Activated effector memory CD4-positive, alpha-beta T cell treated with anti-CD3 and anti-CD28 coated beads, Interleukin-2, amount 50 U/mL, for 16 hours (primary cell): ENCODE data around the gene DDA1.
A peak's percentile ranks its signal among the peaks of the same experiment; 100 is the strongest.
"Not testable (repeated sequence)": the region's sequence is repeated elsewhere in the genome, so short reads cannot be mapped to it uniquely, and the experiment has no call there.

ENCODE experiments used
- DNase-seq: peaks from one replicate; pipeline ENCODE4 v3.0.0-alpha.2; 2020

The DDA1 gene

GRCh38 chr19:17309198-17309964 lies at the start of gene DDA1:
Gene DDA1 (plus strand): TSS chr19:17309563. CDS start chr19:17309655, 92 bp downstream.
- DNase-seq, result peak; percentile 100

GRCh38 chr19:17259934-17260333 lies 49.4 kb upstream of the DDA1 start:
- no peak for DNase-seq

GRCh38 chr19:17260842-17261325 lies 48.5 kb upstream of the DDA1 start:
- peak; percentile 97 for DNase-seq

GRCh38 chr19:17262557-17262956 lies 46.8 kb upstream of the DDA1 start:
- no peak for DNase-seq

- DNase-seq, result no peak
These were observed 45.4 kb upstream of the DDA1 start for GRCh38 chr19:17263712-17264640.

GRCh38 chr19:17264641-17264979 lies 44.8 kb upstream of the DDA1 start, which contains the start of gene USHBP1:
Gene USHBP1 (minus strand): TSS chr19:17264745. CDS start chr19:17264299, 446 bp downstream.
- DNase-seq, result no peak

DNA sequence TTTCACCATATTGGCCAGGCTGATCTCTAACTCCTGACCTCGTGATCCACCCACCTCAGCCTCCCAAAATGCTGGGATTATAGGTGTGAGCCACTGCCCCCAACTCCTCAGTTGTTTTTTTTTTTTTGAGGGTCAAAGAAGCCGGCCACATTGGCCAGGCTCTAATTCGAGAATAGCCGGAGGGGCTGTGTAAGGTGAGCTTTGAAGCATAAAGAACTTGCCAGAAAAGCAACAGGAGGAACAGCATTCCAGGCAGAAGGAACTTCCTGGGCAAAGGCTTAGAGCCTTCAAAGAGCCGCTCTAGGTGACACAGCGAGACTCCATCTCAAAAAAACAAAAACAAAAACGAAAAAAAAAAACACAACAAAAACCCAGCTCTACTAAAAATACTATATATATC lies 43.3 kb upstream of the DDA1 start:
- no peak for DNase-seq

DNA sequence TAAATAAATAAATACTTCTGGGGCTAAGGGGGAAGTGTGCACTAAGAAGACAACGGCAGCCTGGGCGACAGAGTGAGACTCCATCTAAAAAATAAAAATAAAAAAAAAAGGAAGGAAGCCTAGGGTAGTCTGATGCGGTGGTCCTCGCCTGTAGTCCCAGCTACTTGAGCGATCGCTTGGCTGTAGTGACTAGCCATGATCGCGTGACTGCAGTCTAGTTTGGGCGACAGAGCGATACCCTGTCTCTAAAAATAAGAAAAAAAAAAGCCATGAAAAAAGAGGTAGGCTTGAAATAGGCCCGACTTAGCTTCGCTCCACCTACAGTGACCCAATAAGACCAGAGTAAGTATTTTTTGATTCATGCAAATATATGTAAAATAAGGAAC lies 42.8 kb upstream of the DDA1 start:
- DNase-seq, result no peak

GRCh38 chr19:17266975-17267788 lies 42.2 kb upstream of the DDA1 start, which contains the start of gene BABAM1:
Gene BABAM1 (plus strand): TSS chr19:17267443. CDS start chr19:17268807, 1,364 bp downstream.
- peak; percentile 97 for DNase-seq

- no peak for DNase-seq
These were observed 40.6 kb upstream of the DDA1 start for GRCh38 chr19:17268754-17269153.

- DNase-seq, result not testable (repeated sequence)
These were observed 34.5 kb upstream of the DDA1 start for GRCh38 chr19:17274892-17275291.

DNA sequence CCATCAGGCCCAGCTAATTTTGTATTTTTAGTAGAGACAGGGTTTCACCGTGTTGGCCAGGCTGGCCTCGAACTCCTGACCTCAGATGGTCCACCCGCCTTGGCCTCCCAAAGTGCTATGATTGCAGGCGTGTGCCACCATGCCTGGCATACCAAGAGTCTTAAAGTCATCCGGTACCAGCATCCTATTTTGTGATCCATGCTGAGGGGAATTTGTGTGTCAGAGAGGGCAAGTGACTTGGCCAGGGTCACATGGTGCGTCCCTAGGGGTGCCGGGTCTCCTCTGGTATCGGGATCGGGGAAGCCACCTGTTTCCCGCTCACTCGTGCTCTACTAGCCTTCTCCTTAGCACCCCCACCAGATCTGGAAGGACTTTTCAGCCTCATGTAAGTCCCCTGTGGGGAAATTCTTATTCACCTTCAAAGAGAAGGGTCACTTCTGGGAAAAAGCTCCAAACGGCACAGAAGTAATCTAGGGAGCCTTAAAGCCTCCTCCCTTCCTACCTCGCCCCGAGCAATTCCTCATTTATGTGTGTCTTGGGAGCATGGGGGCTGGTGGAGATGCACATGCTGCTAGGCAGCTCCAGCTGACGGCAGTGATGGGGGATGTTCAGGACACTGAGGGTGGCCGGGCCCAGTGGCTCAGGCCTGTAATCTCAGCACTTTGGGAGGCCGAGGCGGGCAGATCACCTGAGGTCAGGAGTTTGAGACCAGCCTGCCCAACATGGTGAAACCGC lies 33.8 kb upstream of the DDA1 start:
- DNase-seq, result no peak

DNA sequence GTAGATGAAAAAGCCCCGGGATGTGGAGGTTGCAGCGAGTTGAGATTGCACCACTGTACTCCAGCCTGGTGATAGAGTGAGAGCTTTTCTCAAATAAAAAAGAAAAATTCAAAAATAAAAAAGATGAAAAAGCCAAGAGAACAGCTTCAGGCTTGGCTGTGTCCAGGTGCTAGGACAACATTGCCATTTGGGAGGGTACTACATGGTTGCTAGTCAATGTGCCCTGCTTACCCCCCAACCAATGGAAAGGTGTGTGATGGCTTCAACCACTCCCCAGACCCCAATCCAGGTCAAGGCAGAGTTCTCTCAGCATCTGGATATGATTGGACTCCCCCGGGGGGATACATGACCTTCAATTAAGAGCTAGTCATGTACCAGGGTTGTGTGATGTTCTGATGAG lies 29.9 kb upstream of the DDA1 start:
- DNase-seq, result no peak

DNA sequence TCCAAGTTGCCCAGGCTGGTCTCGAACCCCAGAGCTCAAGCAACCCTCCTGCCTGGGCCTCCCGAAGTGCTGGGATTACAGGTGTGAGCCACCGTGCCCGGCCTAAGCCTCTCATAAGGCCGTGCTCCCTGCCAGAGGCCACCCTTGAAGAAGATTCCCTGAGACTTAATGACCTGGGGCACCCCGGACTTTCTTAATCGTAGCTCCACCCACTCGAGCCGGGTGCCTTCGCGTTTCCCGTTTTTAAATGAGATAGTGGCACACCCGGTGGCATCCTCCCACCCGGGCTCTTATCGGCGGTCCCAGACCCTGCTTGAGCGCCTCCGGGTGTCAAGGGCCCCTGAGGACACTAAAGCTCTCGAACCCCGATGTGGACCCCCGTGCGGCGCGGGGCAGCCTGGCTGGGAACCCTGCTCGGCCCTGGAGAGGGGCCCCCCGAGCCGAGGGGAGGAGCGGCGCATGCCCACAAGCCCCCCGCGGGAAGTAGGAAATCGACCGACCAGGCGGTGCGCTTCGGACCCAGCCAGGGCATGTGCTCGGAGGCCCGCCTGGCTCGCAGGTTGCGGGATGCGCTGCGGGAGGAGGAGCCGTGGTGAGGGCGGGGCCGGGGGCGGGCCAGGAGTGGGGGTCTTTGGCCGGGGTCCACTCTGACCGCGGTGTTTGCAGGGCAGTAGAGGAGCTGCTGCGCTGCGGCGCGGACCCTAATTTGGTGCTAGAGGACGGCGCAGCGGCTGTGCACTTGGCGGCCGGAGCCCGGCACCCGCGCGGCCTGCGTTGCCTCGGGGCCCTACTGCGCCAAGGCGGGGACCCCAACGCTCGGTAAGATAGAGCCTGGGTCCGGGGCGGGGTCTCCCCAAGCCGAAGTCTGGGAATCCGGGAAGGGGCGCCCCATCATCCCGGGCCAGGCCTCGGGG lies 27.7 kb upstream of the DDA1 start, which contains the start of gene ANKLE1:
Gene ANKLE1, plus strand, starts transcription at position 511 of the 914 bp plus-strand sequence. Its CDS starts 20 bp downstream, at position 531.
- DNase-seq, result peak; percentile 78

GRCh38 chr19:17282488-17283125 lies 26.8 kb upstream of the DDA1 start:
- peak; percentile 93 for DNase-seq

DNA sequence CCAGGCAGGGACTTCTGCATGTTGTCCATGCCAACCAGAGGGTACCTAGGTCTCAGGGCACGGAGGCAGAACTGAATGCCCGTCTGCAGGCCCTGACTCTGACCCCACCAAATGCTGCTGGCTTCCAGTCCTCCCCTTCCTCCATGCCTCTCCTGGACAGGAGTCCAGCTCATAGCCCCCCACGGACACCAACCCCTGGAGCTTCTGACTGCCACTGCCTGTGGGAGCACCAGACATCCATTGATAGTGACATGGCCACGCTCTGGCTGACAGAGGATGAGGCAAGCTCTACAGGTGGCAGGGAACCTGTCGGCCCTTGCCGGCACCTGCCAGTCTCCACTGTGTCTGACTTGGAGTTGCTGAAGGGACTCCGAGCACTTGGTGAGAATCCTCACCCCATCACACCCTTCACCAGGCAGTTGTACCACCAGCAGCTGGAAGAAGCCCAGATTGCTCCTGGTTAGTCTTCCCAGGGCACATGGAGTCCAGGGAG lies 25.8 kb upstream of the DDA1 start:
- no peak for DNase-seq

- DNase-seq, result no peak
These were observed 23.8 kb upstream of the DDA1 start for GRCh38 chr19:17285415-17286135.

GRCh38 chr19:17286263-17286662 lies 23.1 kb upstream of the DDA1 start:
- DNase-seq, result no peak

- no peak for DNase-seq
These were observed 22.6 kb upstream of the DDA1 start for GRCh38 chr19:17286752-17287151.
